T-helper 1 cell treated with Interleukin-12 subunit alpha and Interleukin-12 subunit beta and Interleukin-4 antibody, amounts not matched to agents 30 ng/mL and 1 ng/mL, for 36 hours (primary cell): ENCODE measurements around the gene CLIC4. TPM values are rescaled to one million over a fixed set of nuclear protein-coding genes. Genes with fewer than 3 reads are reported as not detected.
"Not testable (repeated sequence)": the region's sequence is repeated elsewhere in the genome, so short reads cannot be mapped to it uniquely, and the experiment has no call there.

Experiments
- intact Hi-C: fragments of 100-400 bp; cut with micrococcal nuclease; formaldehyde crosslinking; loops from one replicate; pipeline ENCODE4 v1.15.1; 2024
- total RNA-seq: library from RNA; stranded (reverse); gene quantifications from 2 replicates; pipeline ENCODE4 v1.2.3, GENCODE V29; 2022

CLIC4 gene
- total RNA-seq, 1 donor from 2014 or later = 26.9 TPM

DNA sequence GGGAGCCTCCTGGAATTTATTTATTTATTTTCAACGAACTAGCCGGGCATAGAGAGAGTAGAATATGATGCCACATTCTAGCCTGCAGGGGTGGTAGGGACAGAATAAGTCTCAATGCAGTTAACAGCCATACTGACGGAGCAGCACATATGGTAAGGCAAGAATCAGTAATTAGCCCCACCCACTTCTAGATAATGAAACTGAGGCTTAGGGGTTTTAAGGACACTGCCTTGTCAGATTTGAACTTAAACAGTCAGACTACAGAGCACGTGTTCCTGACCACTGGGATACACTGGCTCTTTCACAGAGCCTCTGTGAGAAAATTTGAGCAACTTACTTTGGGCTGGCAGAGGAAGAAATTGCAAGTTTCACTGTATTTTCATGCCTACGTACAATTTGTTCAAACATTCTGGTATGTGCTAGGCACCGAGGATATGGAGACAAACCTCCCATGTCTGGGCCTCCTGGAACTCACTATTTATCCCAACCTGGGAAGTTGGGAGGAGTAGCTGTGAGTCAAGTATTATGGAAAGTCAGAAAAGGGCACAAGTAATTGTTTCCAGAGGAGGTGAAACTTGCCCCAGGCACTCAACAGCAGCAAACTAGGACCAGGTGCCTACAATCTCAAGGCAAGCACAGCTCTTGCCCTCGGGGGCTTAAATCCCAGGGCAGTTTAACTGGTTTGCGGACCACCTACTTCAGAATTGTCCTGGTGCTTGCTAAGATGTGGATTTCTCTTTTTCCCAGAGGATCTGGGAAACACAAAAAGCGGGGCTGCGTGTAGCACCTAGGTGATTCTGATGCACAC, 1.6 kb upstream of the CLIC4 start:
- intact Hi-C loops = loop anchor here (2.0 to 10.0 kb wide), 5 partner anchors 87 to 939 kb away; partner anchors contain the start of genes GALE, NIPAL3 and SYF2

DNA sequence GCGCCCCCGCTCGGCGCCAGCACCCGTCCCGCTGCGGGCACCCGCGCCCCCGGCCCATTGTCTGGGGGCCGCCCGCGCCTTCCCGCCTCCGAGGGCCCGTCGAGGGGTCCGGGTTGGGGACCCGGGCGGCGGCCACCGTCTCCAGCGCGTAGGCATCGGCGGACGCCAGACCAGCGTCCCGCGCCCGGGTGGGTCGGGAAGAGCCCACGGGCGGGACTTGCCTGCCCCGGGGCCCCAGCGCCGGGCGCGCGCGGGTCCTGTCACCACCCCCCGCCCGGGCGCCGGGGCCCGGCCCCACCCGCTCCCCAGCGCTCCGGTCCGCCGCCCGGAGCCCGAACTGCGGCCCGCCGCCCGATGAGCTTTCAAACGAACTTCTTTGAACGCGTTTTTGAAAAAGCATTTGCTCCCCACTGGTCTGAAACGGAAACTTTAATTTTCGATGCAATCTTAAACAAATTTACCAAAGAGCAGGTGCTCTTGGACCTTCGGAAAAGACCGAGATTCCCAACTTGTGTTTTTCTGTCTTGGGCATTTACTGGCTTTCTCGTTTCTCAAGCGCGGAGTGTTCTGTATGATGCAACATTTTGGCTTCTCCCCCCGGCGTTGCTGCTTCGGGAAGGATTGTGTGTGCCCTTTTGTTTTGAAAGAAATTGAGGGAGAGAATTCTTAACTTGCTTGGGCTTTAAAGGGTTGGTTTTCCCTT, 615 bp downstream of the CLIC4 start:
- intact Hi-C loops = loop anchor here (1.0 to 10.0 kb wide), 14 partner anchors 24 to 1076 kb away; partner anchors contain the start of genes GALE, NIPAL3, PNRC2 and RSRP1

DNA sequence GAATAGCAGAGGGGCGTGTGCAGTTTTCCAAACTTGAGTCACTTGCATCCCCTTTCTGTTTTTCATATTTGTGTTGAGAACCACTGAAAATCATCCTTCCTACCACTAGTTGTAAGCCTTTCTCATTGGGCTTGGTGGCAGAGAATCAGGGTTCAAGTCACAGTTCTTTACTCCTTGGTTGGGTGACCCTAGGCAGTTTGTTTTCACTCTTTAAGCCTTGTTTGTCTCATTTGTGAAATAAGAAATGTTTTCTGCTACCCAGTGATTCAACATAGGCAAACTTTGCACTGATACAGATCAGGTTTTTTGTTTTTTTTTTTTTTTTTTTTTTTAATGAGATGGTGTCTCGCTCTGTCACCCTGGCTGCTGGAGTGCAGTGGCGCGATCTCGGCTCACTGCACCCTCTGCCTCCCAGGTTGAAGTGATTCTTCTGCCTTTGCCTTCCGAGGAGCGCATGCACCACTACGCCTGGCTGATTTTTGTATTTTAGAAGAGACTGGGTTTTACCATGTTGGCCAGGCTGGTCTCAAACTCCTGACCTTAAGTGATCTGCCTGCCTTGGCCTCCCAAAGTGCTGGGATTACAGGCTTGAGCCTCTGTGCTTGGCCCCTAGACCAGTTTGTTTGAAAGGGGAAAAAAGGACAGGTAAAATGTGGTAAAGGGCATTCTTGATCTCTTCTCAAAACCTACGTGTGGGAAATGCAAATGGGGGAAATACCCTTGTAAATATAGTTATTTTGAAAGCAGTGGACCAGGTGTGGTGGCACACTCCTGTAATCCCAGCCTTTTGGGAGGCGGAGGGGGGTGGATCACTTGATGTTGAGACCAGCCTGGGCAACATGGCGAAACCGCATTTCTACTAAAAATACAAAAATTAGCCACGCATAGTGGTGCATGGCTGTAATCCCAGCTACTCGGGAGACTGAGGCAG, 3.2 kb downstream of the CLIC4 start:
- intact Hi-C loops = loop anchor here (5.0 to 10.0 kb wide), 3 partner anchors 499 to 1074 kb away; partner anchors contain the start of genes GALE and RSRP1

DNA sequence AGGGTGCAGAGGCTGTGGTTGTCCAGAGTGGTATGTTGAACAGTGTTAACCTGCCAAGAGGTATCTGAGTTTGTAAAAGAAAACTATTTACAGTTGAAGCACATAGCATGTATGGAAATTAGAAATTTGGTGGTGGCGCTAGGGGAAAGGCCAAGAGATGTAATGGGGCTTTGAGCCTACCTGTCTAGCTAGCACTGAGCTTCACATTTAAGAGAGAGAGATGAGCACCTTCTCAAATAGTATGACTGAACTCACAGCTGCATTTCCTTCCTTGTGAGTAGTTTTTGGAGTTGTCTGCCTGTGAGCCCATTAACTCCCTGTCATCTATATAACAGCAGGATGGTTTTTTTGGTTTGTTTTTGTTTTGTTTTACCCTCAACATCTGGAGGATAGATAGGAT, 4.0 kb downstream of the CLIC4 start:
- intact Hi-C loops = loop anchor here (5.0 to 10.0 kb wide), 3 partner anchors 498 to 1073 kb away; partner anchors contain the start of genes GALE and RSRP1

DNA sequence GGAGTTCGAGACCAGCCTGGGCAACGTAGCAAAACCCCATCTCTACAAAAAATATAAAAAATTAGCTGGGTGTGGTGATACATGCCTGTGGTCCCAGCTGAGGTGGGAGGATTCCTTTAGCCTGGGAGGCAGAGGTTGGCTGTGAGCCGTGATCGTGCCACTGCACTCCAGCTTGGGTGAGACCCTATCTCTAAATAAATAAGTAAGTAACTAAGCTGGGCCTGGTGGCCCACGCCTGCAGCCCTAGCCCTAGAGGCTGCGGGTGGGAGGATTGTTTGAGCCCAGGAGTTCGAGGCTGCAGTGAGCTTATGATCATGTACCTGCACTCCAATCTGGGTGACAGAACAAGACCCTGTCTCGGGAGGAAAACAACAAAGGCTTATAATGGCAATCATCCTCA, 4.6 kb downstream of the CLIC4 start:
- intact Hi-C loops = loop anchor here (5.0 to 10.0 kb wide), 3 partner anchors 497 to 1072 kb away; partner anchors contain the start of genes GALE and RSRP1

DNA sequence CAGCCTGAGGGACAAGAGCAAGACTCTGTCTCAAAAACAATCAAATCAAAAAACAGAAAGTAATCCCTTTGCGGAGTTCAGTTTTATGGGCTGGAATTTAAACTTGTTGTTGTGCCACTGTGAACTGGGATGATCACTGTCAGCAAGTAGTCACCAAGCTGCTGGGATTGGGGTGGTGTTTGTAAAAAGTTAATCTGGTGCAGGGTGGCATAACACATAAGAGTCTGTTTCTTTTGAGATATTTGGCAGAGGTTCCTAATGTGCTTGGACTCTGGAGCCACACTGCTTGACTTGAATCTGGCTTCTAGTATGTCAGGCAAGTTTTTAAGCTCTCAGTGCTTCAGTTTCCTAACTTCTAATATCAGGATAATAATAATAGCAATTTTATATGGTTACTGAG, 6.6 kb downstream of the CLIC4 start:
- intact Hi-C loops = no loop called here

DNA sequence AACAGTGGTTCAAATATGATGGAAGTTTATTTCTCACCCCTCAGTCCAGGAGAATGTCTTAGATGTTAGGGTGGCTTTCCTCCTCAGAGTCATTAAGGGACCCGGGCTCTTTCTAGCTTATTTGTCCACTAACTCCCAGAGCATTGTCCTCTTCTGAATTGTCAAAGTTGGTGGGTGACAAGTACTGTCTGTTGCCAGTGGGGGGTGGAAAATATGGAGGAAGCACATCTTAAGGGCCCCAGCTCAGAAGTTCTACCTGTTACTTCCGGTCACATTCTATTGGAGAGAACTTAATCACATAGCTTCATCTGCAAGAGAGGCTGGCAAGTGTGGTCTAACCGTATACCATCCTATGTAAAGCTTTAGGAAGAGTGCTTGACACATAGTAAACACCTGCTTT, 7.1 kb downstream of the CLIC4 start:
- intact Hi-C loops = no loop called here

DNA sequence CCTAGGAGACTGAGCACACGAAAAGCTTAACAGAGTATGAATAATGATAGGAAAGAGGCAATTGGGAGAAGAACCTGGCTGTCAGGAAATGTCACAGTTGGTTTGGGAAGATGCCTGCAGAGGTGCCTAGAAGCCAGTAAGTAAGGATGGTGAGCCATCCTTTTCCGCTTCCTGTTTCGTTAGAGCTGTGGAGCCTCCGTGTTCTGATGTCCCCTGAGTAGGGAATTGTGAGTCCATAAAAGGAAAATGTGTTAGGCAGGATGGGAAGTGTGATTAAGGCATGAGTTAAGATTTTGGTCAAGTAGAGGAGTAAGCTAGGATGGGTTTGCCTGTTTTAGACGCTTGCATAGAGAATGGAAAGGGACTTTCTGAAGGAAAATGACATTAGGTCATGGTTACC, 9.0 kb downstream of the CLIC4 start:
- intact Hi-C loops = no loop called here

DNA sequence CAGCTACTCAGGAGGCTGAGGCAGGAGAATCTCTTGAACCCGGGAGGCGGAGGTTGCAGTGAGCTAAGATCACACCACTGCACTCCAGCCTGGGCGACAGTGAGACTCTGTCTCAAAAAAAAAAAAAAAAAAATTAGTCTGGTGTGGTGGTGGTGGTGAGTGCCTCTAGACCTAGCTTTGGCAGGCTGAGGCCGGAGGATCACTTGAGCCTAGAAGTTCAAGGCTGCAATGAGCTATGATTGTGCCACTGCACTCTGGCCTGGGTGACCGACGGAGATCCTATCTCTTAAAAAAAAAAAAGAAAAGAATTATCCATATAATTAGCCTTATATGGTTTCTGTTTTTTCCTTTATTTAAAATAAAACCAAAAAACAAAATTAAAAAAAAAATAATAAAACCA, 10.1 kb downstream of the CLIC4 start:
- intact Hi-C loops = not testable (repeated sequence)

DNA sequence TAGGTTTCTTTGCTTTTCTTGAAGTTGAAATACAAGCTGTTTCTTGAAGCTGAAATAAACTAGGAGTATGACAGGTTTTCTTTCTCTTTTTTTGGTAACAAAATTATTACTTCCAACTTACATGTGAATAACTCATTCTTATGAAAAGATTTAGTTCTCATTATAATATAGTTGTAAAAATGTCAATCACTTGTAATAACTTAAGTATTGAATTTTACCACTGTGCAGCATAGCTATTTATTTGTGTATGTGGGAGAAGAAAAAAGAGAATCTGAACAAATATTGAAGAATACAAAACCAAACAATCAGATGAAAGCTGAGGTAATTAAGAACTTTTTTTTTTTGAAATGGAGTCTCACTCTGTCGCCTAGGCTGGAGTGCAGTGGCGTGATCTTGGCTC, 11.1 kb downstream of the CLIC4 start:
- intact Hi-C loops = no loop called here

DNA sequence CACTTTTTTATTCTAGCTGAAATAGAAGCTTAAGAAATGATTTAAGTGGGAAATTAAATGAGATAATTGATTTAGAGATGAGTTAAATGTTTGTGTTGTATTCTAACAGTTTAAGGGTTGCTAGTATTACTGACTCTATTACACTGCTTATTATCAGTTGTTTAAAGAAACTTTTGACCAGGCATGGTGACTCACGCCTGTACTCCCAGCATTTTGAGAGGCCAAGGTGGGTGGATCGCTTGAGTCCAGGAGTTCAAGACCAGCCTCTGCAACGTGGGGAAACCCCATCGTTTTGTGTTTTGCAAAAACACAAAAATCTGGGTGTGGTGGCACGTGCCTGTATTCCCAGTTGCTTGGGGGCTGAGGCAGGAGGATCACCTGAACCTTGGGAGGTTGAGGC, 14.2 kb downstream of the CLIC4 start:
- intact Hi-C loops = no loop called here

DNA sequence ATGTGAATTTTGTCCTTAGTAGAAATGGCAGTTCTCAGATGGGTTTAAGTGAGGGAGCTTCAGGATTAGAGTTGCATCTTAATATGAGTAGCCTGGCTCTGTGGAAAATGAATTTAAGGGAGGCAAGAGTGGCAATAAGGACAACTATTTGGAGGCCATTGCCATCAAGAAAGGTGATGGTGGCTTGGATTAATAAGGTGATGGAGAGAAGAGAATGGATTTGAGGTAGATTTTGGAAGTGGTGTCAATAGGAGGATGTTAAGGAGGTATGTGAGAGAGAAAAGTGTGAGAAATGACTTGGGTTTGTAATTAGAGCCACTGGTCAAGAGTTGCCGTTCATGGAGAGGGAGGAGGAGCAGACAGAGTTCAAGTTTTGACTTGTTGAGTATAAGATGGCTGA, 16.3 kb downstream of the CLIC4 start:
- intact Hi-C loops = no loop called here

DNA sequence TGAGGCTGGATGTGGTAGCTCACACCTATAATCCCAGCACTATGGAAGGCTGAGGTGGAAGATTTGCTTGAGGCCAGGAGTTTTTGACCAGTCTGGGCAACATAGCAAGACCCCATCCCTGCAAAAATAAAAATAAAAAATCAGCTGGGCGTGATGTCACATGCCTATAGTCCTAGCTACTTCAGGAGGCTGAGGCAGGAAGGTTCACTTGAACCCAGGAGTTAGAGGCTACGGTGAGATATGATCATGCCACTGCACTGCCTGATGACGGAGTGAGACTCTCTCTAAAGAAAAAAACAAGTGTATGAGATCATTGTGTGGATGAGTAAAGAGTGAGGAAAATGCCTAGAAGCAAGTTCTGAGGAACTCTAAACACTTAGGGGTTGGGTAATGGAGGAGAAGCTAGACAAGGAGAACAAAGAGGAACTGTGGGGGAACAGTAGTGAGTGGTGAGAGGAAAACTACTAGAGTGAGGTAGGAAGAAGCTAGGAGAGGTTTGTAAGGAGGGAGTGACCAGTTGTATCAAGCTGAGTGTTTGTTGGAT, 17.0 kb downstream of the CLIC4 start:
- intact Hi-C loops = no loop called here

DNA sequence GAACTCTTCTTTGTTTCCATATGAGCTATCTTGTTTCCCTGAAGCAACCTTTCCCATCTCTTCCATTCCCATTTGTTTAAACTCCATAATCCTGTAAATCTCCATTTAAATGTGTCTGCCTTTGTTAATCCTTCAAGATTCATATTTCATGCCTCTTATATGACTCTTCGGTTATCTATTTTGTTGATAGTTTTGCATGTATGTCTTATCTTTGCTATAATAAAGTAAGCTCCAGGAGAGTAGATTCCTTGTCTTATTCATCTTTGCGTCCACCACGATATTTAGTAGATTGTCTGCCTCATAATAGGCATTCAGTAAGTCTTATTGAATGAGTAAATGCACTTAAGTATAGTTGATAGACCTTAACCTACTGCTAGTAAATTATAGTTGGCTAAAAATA, 18.4 kb downstream of the CLIC4 start:
- intact Hi-C loops = no loop called here

DNA sequence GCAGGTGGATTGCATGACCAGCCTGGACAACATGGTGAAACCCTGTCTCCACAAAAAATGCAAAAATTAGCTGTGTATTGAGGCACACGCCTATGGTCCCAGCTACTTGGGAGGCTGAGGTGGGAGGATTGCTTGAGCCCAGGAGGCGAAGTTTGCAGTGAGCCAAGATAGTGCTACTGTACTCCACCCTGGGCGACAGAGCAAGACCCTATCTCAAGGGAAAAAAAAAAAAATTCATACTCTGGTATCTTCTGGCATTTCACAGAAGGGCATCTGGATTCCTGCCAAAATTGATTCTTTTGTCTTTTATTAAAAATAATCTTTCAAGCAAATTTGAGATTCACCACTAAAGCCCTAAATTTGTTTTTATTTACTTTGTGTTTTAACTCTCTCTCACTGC, 19.2 kb downstream of the CLIC4 start:
- intact Hi-C loops = no loop called here

DNA sequence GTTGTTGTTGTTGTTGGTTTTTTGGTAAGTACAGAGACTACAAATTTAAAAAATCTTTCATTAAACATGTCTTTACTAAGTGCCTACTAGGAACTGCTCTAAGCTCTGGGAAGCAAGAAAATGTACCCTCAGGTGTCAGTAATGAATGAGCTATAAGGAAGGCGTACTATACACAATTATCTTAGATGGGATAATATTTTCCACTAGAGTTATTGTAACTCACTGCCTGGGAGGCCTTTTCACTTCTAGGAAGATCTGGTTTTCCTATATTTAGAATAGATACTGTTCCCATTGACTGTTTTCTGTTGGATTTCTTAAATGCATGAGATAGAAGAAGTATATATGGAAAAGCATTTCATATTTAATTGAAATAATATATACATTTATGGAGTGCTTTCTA, 19.6 kb downstream of the CLIC4 start:
- intact Hi-C loops = no loop called here

DNA sequence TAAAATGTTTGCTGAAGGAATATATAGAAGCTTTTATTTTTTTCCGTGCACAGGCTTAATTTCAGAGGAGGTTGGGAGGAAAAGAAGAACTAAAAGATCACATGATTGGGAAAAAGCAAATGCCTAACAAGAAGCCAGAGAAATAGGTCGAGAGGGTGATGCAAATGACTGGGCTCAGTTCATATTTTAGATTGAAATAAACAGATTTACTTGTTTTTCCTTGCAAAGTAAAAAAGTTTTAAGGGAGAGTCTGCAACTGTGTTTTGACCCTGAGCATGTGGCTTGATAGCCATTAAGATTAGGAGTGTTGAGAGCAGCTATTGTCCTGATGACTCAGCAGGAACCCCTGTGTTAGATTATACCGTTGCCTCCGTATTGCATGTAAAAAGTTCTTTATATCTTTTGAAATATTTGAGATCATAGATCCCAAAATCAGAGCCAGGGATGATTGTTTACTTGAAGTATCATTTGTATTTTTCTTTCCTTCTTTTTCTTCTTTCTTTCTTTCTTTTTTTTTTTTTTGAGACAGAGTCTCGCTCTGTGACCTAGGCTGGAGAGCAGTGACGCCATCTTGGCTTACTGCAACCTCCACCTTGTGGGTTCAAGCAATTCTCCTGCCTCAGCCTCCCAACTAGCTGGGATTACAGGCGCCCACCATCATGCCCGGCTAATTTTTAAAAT, 20.2 kb downstream of the CLIC4 start:
- intact Hi-C loops = no loop called here

DNA sequence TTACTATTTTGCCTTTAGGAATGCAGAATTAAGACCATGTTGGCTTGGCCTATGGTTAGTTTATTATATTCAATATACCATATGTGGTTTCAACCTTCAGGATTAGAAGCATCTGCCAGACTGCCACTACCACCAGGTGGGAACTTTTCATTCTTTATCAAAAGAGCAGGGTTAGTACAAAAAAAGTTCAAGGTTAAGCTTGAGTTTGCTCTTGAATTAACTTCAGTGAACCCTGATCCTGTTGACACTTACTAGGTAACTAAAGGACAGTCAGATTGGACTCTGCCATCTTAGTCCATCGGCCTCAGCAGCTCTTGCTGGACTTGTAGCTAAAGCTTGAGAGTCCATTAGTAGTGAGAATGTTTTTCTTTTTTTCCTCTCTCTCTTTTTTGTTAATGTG, 22.1 kb downstream of the CLIC4 start:
- intact Hi-C loops = no loop called here

DNA sequence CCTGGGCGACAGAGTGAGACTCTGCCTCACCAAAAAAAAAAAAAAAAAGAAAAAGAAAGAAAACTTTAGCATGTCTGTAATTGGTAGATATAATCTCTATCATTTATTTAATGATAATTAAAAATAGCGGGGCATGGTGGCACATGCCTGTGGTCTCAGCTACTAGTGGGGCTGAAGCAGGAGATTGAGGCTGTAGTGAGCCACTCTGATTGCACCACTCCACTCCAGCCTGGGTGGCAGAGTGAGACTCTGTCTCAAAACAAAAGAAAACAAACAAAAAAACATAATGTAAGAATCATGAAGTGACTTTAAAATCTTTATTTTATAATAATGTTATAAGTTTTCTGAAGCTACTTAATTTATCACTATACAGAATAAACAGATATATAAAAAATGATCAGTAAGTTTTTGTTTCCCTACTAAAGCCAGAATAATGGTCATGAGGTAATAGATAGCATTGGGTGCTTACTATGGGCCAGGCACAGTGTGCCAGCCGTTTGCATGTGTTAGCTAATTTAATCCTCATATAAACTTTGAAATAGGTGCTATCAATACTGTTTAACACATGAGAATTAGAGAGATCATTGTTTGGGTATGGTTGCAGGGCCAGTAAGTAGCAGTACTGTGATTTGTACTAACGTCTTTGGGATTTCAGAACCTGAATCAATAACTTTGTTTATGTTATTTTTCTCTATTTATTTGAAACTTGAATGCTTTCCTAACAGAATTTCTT, 23.8 kb downstream of the CLIC4 start:
- intact Hi-C loops = no loop called here
